C1 segment of cervical spinal cord (tissue), 14 donors: ENCODE measurements around the gene ZNF775.
"Not testable (repeated sequence)": the region's sequence is repeated elsewhere in the genome, so short reads cannot be mapped to it uniquely, and the experiment has no call there.

ENCODE experiments used
- DNase-seq, 14 donors: peaks; one replicate each; lab custom pipeline; 2025; lab: John Stamatoyannopoulos, UW

Gene ZNF775

GRCh38 chr7:150382123-150382843 is 3.2 kb downstream of the ZNF775 start:
- DNase-seq = peak in 8 of 14 donors; percentile 17 to 73 (median 47)

- DNase-seq = peak in 1 of 14 donors; percentile 73
Observed at GRCh38 chr7:150382844-150383225, 3.7 kb downstream of the ZNF775 start.

GRCh38 chr7:150383710-150384397 is 4.7 kb downstream of the ZNF775 start:
- peak in 13 of 14 donors; percentile 57 to 98 (median 88) for DNase-seq

GRCh38 chr7:150384406-150385301 is 5.5 kb downstream of the ZNF775 start:
- DNase-seq = peak in 3 of 14 donors; percentile 46 to 66 (median 58)

DNA sequence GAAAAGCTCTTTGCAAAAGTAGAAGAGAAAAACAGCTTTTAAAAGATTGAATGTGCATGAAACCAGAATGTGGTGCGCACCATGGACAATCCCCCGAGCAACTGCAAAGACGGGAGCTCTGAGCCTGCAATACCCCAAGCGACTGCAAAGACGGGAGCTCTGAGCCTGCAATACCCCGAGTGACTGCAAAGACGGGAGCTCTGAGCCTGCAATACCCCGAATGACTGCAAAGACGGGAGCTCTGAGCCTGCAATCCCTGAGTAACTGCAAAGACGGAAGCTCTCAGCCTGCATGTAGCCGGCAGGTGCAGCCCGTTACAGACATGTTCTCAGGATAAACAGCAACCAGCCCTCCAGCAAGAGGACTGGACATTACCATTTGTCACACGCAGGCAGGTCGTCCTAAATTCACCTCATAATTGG is 6.2 kb downstream of the ZNF775 start:
- peak in 3 of 14 donors; percentile 38 to 57 (median 41) for DNase-seq

GRCh38 chr7:150385884-150386283 is 6.8 kb downstream of the ZNF775 start:
- not testable (repeated sequence) for DNase-seq

GRCh38 chr7:150388306-150388705 is 9.2 kb downstream of the ZNF775 start:
- peak in 1 of 14 donors; percentile 51 for DNase-seq

- DNase-seq = peak in 12 of 14 donors; percentile 24 to 85 (median 76)
Observed at GRCh38 chr7:150388709-150389531, 9.8 kb downstream of the ZNF775 start.

DNA sequence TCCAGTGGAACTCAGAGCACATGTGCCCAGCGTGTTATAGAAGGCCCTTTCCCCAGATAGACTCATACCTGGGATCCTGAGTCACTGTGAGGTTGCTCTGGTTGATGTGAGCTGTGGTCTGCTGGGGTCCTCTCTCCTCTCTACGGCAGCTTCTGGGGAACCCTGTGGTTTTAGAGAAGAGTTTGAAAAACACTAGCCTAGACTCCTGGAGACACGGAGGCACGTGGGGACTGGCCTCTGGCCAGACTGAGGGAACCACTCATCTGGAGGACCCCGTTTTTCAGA is 10.3 kb downstream of the ZNF775 start:
- no peak for DNase-seq

DNA sequence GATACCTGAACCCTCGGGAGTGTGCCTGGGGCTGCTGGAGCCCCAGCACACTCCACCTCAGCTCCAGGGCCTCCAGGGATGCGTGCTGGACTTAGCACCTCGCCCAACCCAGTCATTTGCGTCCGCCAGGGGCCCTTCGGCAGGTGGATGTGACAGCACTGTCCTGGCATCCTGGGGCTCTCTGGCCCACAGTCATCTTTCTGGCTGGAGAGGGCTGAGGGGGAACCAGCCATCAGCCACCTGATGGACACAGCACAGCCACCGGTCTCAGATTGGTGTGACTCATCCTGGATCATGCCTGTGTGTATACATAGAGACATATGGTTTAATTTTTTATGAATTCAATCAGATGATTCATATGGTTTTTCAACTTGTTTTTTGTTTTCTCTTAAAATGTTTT is 11.1 kb downstream of the ZNF775 start:
- no peak for DNase-seq

DNA sequence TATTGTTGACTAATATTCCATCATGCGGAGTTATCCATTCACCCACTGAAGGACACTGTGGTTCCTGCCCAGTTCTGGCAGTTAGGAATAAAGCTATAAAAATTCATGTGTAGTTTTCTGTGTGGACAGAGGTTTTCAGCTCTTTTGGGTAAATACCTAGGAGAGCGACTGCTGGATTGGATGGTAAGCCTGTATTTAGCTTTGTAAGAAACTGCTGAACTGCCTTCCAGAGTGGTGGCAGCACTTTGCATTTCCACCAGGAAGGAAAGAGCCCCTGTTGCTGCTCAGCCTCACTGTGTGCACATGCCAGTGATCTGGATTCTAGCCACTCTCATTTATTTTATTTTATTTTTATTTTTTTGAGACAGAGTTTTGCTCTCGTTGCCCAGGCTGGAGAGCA is 14.2 kb downstream of the ZNF775 start:
- no peak for DNase-seq

GRCh38 chr7:150396426-150396825 is 17.3 kb downstream of the ZNF775 start:
- no peak for DNase-seq

DNA sequence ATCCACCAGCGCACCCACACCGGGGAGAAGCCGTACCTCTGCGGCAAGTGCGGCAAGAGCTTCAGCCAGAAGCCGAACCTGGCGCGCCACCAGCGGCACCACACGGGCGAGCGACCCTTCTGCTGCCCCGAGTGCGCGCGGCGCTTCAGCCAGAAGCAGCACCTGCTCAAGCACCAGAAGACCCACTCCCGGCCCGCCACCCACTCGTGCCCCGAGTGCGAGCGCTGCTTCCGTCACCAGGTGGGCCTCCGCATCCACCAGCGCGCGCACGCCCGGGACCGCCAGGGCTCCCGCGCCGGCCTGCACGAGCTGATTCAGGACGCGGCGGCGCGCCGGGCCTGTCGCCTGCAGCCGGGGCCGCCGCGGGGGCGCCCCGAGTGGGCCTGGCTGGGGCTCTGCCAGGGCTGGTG is 17.7 kb downstream of the ZNF775 start:
- DNase-seq = no peak

- DNase-seq = no peak
Observed at GRCh38 chr7:150397346-150398107, 18.4 kb downstream of the ZNF775 start.

- DNase-seq = no peak
Observed at GRCh38 chr7:150398108-150398964, 19.2 kb downstream of the ZNF775 start.

GRCh38 chr7:150398965-150399320 is 19.8 kb downstream of the ZNF775 start:
- DNase-seq = no peak

DNA sequence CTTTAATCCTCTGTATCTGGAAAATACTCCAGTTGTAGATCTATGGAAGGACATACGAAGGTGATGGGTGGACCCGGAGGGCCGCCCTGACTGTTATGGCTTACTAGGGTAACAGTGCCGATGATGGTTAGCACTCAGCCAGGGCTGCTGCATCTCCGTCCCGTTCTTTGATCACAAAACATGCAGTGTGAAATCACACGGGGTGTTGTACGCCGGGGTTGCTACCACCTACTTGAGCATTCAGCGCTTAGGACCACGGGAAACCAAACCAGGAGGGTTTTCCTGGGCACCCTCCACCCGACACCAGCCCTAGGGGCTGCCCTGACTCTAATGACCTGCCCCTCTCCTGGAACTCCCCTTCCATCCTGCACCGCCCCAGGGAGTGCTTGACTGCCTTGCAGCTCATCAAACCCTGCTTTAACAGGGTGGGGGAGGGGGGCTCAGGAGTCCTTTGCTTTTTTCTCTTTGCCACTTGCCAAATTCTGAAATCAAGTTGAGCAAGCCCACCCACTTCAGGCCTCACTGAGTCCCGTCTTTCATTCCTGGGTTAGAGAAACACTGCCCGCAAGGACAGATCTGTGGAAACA is 20.4 kb downstream of the ZNF775 start:
- no peak for DNase-seq

- DNase-seq = no peak
Observed at GRCh38 chr7:150400008-150400787, 21.1 kb downstream of the ZNF775 start.
